ENCODE results near the gene SMAD7. TPM values are rescaled to one million over a fixed set of nuclear protein-coding genes. Genes with fewer than 3 reads are reported as not detected.

SMAD7 gene
- total RNA-seq, 2 donors from 2014 or later, result 23.3 to 44.5 TPM

DNA sequence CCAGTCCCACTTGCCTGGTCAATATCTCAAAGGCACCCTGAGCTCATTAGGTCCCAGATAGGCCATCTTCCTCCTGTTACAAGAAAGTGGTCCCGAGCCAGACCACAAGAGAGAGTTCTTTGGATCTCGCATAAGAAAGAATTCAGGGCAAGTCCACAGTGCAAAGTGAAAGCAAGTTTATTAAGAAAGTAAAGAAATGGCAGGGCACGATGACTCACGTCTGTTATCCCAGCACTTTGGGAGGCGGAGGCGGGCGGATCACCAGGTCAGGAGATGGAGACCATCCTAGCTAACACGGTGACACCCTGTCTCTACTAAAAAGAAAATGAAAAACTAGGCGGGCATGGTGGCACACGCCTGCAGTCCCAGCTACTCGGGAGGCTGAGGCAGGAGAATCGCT lies 10.8 kb upstream of the SMAD7 start:
- 86 to 92% methylated on average over 12 of the region's 12 CpGs for whole genome bisulfite sequencing, 2 donors
- Histone ChIP-seq H3K4me3 (no peak overlapping the region), H3K36me3 (replicated peaks in 1 of 2; ENCODE audit: insufficient read depth in 1 of 2, low read depth in 2 of 2) (no peaks in the 10 kb centered on the region), H3K27me3 (no peaks in the 10 kb centered on the region), H3K4me1 (no peaks in the 10 kb centered on the region), H3K27ac (no peak overlapping the region), H3K9me3 (no peaks in the 10 kb centered on the region)
- TF ChIP-seq POLR2A (IDR thresholded peaks at IDR 0.05), result no peak
- TF ChIP-seq, protein P1, sequence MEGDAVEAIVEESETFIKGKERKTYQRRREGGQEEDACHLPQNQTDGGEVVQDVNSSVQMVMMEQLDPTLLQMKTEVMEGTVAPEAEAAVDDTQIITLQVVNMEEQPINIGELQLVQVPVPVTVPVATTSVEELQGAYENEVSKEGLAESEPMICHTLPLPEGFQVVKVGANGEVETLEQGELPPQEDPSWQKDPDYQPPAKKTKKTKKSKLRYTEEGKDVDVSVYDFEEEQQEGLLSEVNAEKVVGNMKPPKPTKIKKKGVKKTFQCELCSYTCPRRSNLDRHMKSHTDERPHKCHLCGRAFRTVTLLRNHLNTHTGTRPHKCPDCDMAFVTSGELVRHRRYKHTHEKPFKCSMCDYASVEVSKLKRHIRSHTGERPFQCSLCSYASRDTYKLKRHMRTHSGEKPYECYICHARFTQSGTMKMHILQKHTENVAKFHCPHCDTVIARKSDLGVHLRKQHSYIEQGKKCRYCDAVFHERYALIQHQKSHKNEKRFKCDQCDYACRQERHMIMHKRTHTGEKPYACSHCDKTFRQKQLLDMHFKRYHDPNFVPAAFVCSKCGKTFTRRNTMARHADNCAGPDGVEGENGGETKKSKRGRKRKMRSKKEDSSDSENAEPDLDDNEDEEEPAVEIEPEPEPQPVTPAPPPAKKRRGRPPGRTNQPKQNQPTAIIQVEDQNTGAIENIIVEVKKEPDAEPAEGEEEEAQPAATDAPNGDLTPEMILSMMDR (IDR thresholded peaks at IDR 0.05), result no peak
- DNase-seq, result no peak
- intact Hi-C loops (cut with DNase I), result no loop called here
- no peak for ATAC-seq

DNA sequence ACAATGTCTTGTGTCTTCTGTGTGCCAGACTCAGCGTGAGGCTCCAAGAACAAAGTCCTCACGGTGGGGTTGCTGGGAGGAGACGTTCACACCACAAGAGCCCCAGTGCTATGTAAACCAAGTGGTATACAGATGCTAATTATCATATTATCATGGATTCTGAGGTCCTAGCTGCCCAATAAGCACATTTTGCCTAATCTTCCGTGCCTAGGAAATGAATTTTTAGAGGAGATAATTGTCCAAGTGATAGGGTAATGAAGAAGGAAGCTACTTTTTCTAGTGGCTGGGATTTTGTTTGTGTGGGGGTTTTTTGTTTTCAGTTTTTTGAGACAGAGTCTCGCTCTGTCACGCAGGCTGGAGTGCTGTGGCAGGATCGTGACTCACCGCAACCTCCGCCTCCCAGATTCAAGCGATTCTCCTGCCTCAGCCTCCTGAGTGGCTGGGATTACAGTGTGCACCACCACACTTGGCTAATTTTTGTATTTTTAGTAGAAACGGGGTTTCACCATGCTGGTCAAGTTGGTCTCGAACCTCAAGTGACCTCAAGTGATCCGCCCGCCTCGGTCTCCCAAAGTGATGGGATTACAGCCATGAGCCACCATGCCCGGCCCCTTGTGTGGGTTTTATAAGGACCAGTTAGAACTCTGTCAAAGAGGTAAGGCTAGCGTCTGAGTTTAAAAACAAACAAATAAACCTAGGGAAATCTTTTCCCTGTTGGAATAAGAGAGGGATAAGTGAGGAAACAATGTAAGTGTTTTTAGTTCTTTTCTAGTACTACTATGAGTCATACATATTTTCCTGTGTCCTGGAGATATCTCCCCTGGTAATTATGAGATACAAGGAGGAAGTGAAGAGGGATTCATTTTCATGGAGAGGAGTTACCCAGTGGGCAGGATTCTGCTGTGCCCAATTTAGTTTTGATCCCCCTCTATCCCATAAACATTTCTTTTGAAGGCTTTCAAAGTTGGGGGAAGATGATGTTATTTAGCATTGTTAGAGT lies 9.5 kb upstream of the SMAD7 start:
- WGBS, 2 donors, result 83 to 84% methylated on average over 17 of the region's 17 CpGs
- Histone ChIP-seq H3K9me3 (no peaks in the 10 kb centered on the region), H3K4me1 (no peaks in the 10 kb centered on the region), H3K4me3 (no peak overlapping the region), H3K27ac (no peak overlapping the region), H3K36me3 (replicated peaks in 1 of 2; ENCODE audit: insufficient read depth in 1 of 2, low read depth in 2 of 2) (no peaks in the 10 kb centered on the region), H3K27me3 (no peaks in the 10 kb centered on the region)
- intact Hi-C loops (cut with DNase I), result no loop called here
- DNase-seq (no peak), ATAC-seq (no peak)
- no peak for TF ChIP-seq POLR2A (IDR thresholded peaks at IDR 0.05)
- TF ChIP-seq, protein P1 (IDR thresholded peaks at IDR 0.05), result no peak

DNA sequence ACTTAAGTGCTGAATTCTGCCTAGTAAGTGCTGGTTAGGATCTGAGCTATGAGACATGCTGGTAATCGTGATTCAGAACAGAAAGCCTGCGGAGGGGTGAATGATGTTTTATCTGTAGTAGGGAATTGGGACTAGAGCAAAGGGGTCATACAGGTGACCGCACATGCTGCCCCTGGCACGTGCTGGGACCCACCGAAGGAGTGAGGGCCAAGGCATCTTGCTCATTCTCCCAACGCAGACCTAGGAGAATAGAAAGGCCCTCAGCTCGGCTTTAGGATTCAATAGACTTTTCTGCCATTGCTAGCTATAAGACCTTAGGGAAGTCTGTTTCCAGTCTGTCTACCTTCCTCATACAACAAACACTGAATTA lies 8.8 kb upstream of the SMAD7 start:
- TF ChIP-seq, protein P1 (IDR thresholded peaks at IDR 0.05), result no peak
- intact Hi-C loops (cut with DNase I), result no loop called here
- WGBS, 2 donors, result 84 to 95% methylated on average over 7 of the region's 7 CpGs

DNA sequence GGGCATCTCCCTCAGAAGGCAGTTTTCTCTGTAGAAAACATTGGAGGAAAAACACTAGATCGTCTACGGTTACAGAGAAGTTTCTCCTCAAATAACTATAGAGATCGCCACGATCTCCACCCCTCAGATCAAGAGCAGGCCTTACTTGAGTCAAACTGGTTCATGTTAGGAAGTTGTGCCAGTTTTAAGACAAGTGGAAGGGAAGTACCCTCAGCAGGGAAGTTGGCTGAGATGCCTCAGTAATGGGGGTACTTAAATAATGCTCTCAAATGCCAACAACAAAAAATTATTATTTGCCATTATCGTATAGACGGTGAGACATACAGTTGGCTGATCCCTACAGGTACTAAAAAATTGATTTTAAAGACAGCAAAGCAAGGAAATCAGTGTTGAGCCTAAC lies 8.2 kb upstream of the SMAD7 start:
- Histone ChIP-seq H3K4me3 (no peak overlapping the region), H3K27me3 (no peaks in the 10 kb centered on the region), H3K27ac (no peak overlapping the region), H3K4me1 (no peaks in the 10 kb centered on the region), H3K9me3 (no peaks in the 10 kb centered on the region), H3K36me3 (replicated peaks in 1 of 2; ENCODE audit: insufficient read depth in 1 of 2, low read depth in 2 of 2) (no peaks in the 10 kb centered on the region)
- DNase-seq (no peak), ATAC-seq (no peak)
- 89 to 95% methylated on average over 6 of the region's 6 CpGs for WGBS, 2 donors
- TF ChIP-seq, protein P1 (IDR thresholded peaks at IDR 0.05), result no peak
- no peak for TF ChIP-seq POLR2A (IDR thresholded peaks at IDR 0.05)
- intact Hi-C loops (cut with DNase I), result no loop called here

More for the DNA sequence above, 8.8 kb upstream of the SMAD7 start:
- no peak for DNase-seq
- Histone ChIP-seq H3K27me3 (no peaks in the 10 kb centered on the region), H3K4me1 (no peaks in the 10 kb centered on the region), H3K9me3 (no peaks in the 10 kb centered on the region), H3K36me3 (replicated peaks in 1 of 2; ENCODE audit: insufficient read depth in 1 of 2, low read depth in 2 of 2) (no peaks in the 10 kb centered on the region), H3K4me3 (no peak overlapping the region), H3K27ac (no peak overlapping the region)
- ATAC-seq, result no peak

DNA sequence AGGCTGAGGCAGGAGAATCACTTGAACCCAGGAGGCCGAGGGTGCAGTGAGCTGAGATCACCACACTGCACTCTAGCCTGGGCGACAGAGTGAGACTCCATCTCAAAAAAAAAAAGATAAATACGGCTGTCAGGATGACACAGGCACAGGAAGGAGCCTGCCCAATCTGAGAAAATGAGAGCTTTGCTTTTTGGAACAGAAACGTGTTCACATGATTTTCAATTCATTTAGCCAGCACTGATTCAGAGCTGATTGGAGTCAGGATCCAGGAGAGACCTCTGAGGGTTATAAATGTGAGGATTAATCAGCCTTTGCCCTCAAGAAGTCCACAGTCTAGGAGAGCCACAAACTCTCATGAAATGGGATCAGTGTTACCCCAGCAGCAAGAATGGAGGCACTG lies 6.9 kb upstream of the SMAD7 start:
- ATAC-seq (no peak), DNase-seq (no peak)
- 66 to 68% methylated on average over 4 of the region's 4 CpGs for WGBS, 2 donors
- Histone ChIP-seq H3K27me3 (no peaks in the 10 kb centered on the region), H3K27ac (no peak overlapping the region), H3K9me3 (no peaks in the 10 kb centered on the region), H3K36me3 (replicated peaks in 1 of 2; ENCODE audit: insufficient read depth in 1 of 2, low read depth in 2 of 2) (no peaks in the 10 kb centered on the region), H3K4me1 (peaks cover 8% of the 10 kb centered on the region), H3K4me3 (no peak overlapping the region)
- no peak for TF ChIP-seq POLR2A (IDR thresholded peaks at IDR 0.05)
- TF ChIP-seq, protein P1 (IDR thresholded peaks at IDR 0.05), result no peak
- intact Hi-C loops (cut with DNase I), result no loop called here

All from body of pancreas (tissue), 4 donors.